SK-N-SH (cell line): ENCODE measurements around the gene ZNF791. TPM values are rescaled to one million over a fixed set of nuclear protein-coding genes. Genes with fewer than 3 reads are reported as not detected.
A peak's percentile ranks its signal among the peaks of the same experiment; 100 is the strongest.

Source experiments
- EP300 ChIP-seq, 2 experiments: IDR thresholded peaks; 2 replicates each; pipeline versions ENCODE4 v1.4.0 to v1.6.1; 2012; ENCODE audit warnings: borderline replicate concordance in 1 of 2, low read depth in 1 of 2, low read length in 1 of 2
- GABPA ChIP-seq: IDR thresholded peaks from 2 replicates; pipeline ENCODE4 v1.4.0; 2012; ENCODE audit warnings: low read depth, mild to moderate bottlenecking
- IRF3 ChIP-seq: fragments of 150-350 bp; IDR thresholded peaks from 2 replicates; pipeline ENCODE4 v1.6.1; 2016; ENCODE audit warnings: mild to moderate bottlenecking, low read depth, low read length
- MAX ChIP-seq: IDR thresholded peaks from 2 replicates; pipeline ENCODE4 v1.4.0; 2012; ENCODE audit warnings: low read depth
- MXI1 ChIP-seq: IDR thresholded peaks from 2 replicates; pipeline ENCODE4 v1.6.1; 2012; ENCODE audit warnings: mild to moderate bottlenecking, low read depth, low read length, improper control_type of control experiment
- RCOR1 ChIP-seq: fragments of 150-350 bp; IDR thresholded peaks from 2 replicates; pipeline ENCODE4 v1.6.1; 2017; ENCODE audit warnings: antibody characterized with exemption, low read length
- RFX5 ChIP-seq: IDR thresholded peaks from 2 replicates; pipeline ENCODE4 v1.6.1; 2012; ENCODE audit warnings: mild to moderate bottlenecking, improper control_type of control experiment, low read length
- SIN3A ChIP-seq: IDR thresholded peaks from 2 replicates; pipeline ENCODE4 v1.6.1; 2012; ENCODE audit warnings: low read depth, mild to moderate bottlenecking, low read length, moderate library complexity, borderline replicate concordance
- USF2 ChIP-seq: fragments of 150-350 bp; IDR thresholded peaks from 2 replicates; pipeline ENCODE4 v1.6.1; 2017; ENCODE audit warnings: antibody characterized with exemption, low read length, low read depth, borderline replicate concordance
- YY1 ChIP-seq: IDR thresholded peaks from 2 replicates; pipeline ENCODE4 v1.4.0; 2012; ENCODE audit warnings: low read depth, mild to moderate bottlenecking
- polyA plus RNA-seq, 3 experiments: library from polyadenylated mRNA; depleted of rRNA; stranded (reverse); fragments of >200 nt; gene quantifications; 2 replicates each; pipeline ENCODE4 v1.2.3, GENCODE V29; 2012

ZNF791 gene
- polyA plus RNA-seq, 1 of the 3 experiments (the other 2 are of a cell fraction): 8.9 TPM

- TF ChIP-seq MXI1 (peak; percentile 74), YY1 (peak; percentile 94), IRF3 (no peak), SIN3A (peak; percentile 66; the same call in 1 of the 2 replicates), MAX (peak; percentile 65), RFX5 (no peak), USF2 (peak; percentile 72), GABPA (peak; percentile 85), RCOR1 (no peak), EP300 (IDR thresholded peaks at IDR 0.05; ENCODE audit: borderline replicate concordance in 1 of 2, low read depth in 1 of 2, low read length in 1 of 2) (0 out of 4 replicates have a peak, but pooled peaks of 1 of the 2 experiments have one; percentile 12)
These were observed 70.6 kb downstream of the ZNF791 start, which contains the start of gene DHPS (continued) for GRCh38 chr19:12681074-12681987.

Other genes with a start within 250 kb of the ZNF791 start
- gene ZNF442, start 245.2 kb upstream of the ZNF791 start, polyA plus RNA-seq (2012; rRNA removed): 0.43 and 0.70 TPM in 2 replicates
- 0.99 and 1.5 TPM in 2 replicates for gene ZNF799, start 209.6 kb upstream of the ZNF791 start, polyA plus RNA-seq (2012; rRNA removed)
- 0.92 and 1.5 TPM in 2 replicates for gene ZNF443, start 169.9 kb upstream of the ZNF791 start, polyA plus RNA-seq (2012; rRNA removed)
- 0.64 and 0.99 TPM in 2 replicates for gene ZNF709, start 126.1 kb upstream of the ZNF791 start, polyA plus RNA-seq (2012; rRNA removed)
- gene ZNF564, start 59.4 kb upstream of the ZNF791 start, polyA plus RNA-seq (2012; rRNA removed): 1.3 TPM in 2 replicates
- 1.3 TPM in 2 replicates for gene ZNF490, start 107 bp upstream of the ZNF791 start, polyA plus RNA-seq (2012; rRNA removed)
- 43.2 and 47.0 TPM in 2 replicates for gene MAN2B1, start 55.8 kb downstream of the ZNF791 start, polyA plus RNA-seq (2012; rRNA removed)
- gene WDR83, start 55.9 kb downstream of the ZNF791 start, polyA plus RNA-seq (2012; rRNA removed): 12.8 and 18.2 TPM in 2 replicates
- 179 and 192 TPM in 2 replicates for gene DHPS, start 71.0 kb downstream of the ZNF791 start, polyA plus RNA-seq (2012; rRNA removed)
- gene GNG14, start 77.1 kb downstream of the ZNF791 start, polyA plus RNA-seq (2012; rRNA removed): not detected in 2 replicates
- gene FBXW9, start 85.7 kb downstream of the ZNF791 start, polyA plus RNA-seq (2012; rRNA removed): 25.9 and 26.6 TPM in 2 replicates
- gene TNPO2, start 113.0 kb downstream of the ZNF791 start, polyA plus RNA-seq (2012; rRNA removed): 82.4 and 112 TPM in 2 replicates
- gene TRIR, start 123.8 kb downstream of the ZNF791 start, polyA plus RNA-seq (2012; rRNA removed): 294 and 466 TPM in 2 replicates
- gene GET3, start 126.6 kb downstream of the ZNF791 start, polyA plus RNA-seq (2012; rRNA removed): 250 and 264 TPM in 2 replicates
- gene BEST2, start 140.9 kb downstream of the ZNF791 start, polyA plus RNA-seq (2012; rRNA removed): not detected in 2 replicates
- gene HOOK2, start 164.6 kb downstream of the ZNF791 start, polyA plus RNA-seq (2012; rRNA removed): 23.9 and 33.0 TPM in 2 replicates
- gene JUNB, start 180.6 kb downstream of the ZNF791 start, polyA plus RNA-seq (2012; rRNA removed): 165 and 224 TPM in 2 replicates
- gene PRDX2, start 190.9 kb downstream of the ZNF791 start, polyA plus RNA-seq (2012; rRNA removed): 215 and 341 TPM in 2 replicates
- not detected in 2 replicates for gene THSD8, start 191.1 kb downstream of the ZNF791 start, polyA plus RNA-seq (2012; rRNA removed)
- gene RNASEH2A, start 195.7 kb downstream of the ZNF791 start, polyA plus RNA-seq (2012; rRNA removed): 35.2 and 48.1 TPM in 2 replicates
- 0.47 and 0.72 TPM in 2 replicates for gene RTBDN, start 223.7 kb downstream of the ZNF791 start, polyA plus RNA-seq (2012; rRNA removed)
- 4.3 and 9.7 TPM in 2 replicates for gene MAST1, start 227.6 kb downstream of the ZNF791 start, polyA plus RNA-seq (2012; rRNA removed)